Stimulated activated CD4-positive, alpha-beta T cell treated with anti-CD3 and anti-CD28 coated beads, TNF-alpha, amount 100 ng/mL, for 4 hours (primary cell): ENCODE results near the gene USPL1.

Experiments
- DNase-seq, 3 experiments: peaks; one replicate each; pipeline ENCODE4 v3.0.0-alpha.2; 2020; ENCODE audit warnings: low read depth in 3 of 3

Gene USPL1

DNA sequence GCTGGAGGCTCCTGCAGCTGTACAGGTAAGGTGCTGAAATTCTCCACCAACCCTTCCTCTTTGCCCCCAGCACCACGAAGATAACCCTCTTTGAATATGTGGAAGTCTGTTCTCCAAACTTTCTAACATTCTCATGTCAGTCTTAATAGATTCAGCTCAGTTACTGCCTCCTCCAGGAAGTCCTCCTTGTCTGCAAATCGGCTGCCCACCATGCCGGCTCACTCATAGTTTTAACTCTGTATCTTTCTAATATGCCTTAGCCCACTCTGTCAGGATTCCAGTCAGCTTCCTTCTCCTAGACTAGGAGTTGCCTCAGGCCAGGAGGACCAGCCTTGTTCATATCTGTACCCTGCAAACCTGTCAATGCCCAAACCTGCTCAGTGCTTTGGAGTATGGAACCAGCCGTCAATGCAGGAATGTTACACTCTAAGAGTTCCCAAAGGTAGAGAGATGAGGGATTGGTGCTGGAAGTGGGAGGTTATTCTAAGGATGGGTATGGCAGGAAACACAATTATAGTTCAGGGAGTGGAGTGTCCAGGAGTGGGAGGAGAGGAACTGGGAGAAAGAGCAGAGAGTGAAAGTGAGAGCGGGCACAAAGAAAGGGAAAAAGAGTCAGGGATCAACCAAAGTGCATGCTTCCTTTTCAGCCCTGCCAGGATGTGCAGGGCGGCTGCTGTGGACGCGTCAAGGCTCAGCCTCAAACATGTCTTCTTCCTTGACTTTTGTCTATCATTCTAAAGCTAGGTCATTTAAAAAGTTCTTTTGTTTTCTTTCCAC is 79.6 kb downstream of the USPL1 start:
- no peak for DNase-seq

DNA sequence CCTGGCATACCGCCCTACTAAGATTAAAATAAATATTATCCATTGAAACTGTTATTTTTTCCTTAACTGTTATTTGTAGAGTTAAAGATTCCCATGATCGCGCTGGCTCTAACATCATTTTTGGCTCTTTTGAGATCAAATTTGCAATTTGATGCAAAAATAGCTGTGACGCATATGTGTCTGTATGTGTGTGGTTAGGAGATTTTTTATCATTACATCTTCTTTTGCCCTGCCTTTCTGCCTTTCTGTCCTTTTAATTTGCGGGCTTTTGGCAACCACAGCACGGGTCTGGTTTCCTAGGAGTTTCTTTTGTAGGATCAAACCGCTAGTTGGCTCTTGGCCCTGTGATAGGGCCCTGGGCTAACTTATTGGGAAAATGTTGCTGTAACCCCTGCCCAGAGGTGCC is 80.3 kb downstream of the USPL1 start:
- no peak for DNase-seq

DNA sequence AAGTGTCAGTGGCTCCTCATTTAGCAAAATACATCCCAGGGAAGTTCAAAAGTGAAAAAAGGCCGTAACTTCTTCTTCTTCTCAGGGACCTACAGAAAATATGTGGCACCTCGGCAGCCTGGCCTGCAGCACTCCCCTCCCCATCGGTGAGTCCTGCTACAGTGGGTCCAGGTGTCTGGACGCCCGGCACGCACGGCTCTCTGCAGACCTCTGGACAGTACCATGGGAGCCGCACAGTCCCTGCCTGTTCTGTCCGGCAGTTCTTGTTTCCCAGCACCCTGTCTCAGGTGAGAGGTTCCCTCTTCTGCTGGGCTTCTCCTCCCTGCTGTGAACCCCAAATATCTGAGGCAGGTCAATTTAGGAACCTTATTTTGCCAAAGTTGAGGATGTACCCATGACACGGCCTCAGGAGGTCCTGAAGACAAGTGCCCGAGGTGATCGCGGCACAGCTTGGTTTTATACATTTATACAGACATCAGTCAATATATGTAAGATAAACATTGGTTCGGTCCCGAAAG is 80.8 kb downstream of the USPL1 start:
- no peak for DNase-seq

DNA sequence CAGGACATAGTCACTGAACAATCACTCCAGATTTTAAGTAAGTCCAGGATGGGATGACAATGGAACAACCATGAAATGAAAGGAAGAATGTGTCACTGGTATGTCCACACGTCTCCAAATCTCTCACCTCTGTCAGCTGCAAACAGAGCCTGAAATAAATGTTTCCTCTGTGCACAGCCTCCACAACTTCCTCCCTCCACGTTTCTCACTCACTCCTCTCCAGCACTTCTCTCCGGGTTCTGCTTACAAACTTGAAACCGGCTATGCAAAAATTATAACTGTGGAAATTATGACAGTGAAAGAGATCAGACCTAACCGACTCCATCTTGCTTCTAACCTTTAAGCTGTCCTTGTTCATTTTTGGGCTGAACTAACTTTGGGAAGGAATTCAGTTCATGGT is 82.6 kb downstream of the USPL1 start:
- no peak for DNase-seq

DNA sequence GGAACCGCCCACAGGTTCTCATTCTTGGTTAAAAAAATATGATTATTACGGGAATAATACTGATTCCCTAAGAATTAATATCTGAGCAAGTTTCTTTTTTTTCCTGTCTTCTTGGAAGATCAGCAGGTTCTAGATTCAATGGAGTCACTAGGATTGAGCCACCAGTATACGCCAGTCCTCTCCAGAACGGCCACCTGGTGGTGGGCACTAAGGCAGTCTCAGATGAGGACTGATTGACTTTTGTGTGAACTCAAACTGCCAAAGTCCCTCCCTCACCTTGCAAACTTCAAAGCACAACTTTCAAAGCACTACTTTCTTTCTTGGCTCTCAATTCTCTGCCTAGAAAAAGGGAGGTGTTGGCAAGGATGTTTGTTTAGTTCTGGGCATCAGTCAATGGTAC is 84.3 kb downstream of the USPL1 start:
- DNase-seq, result no peak

DNA sequence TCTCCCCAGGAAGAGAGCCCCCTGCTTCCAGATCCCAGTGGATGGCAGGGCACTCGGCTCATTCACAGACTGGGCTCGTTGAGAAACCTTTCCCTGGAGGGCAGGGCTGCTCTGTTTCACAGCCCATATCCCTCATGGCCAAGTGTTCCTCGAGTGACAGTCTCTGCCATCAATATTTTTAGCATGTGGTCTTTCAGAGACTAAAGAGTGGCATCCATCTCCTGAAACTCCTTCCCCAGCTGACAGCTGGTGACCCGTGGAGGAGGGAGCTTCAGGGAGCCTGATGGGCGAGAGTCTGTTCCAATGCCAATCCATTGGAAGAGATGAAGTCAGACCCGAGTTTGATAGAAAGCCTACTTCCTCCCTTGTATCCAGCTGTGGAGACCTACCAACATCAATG is 86.9 kb downstream of the USPL1 start:
- DNase-seq, result no peak

DNA sequence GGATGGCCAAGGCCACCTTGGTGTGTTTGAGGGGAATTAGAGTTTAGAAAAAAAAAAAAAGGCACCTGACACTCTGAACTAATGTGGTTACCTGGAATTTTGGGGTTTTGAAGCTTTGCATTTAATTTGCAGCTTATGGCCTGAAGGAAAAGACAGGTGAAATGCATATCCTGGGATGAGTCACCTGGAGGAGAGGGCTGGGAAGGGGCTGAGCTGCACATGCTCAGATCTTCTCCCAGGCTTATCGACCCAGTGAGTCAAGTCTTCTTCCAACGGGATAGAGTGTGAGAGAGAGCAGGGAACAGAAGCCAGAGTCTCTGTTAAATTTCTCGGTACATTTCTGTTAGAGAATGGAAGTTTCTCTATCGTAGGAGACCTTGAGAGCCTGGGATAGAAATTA is 88.0 kb downstream of the USPL1 start:
- no peak for DNase-seq

DNA sequence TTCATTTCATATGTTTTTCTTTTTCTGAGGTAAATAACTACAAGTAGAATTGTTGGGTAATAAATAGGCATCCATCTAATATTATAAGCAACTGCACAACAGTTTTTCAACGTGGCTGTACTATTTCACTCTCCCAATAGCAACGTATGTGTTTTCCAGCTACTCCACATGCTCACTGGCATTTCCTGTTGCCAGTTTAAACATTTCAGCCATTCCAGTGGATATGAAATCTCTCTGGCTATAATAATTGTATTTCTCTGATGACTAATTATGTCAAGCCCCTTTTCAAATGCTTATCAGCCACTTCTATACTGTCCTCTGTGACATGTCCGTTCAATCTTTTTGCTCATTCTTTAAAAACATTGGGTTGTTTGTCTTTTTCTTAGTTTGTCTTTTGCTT is 90.8 kb downstream of the USPL1 start:
- DNase-seq, result no peak
